H1 (cell line): Measurements from ENCODE around the gene FABP6. TPM values are rescaled to one million over a fixed set of nuclear protein-coding genes. Genes with fewer than 3 reads are reported as not detected.

ENCODE experiments used
- BACH1 ChIP-seq: IDR thresholded peaks from 2 replicates; pipeline ENCODE4 v1.6.1; 2012; ENCODE audit warnings: low read length, improper control_type of control experiment
- CEBPB ChIP-seq: IDR thresholded peaks from 2 replicates; pipeline ENCODE4 v1.6.1; 2012; ENCODE audit warnings: low read depth, low read length
- SP2 ChIP-seq: IDR thresholded peaks from 2 replicates; pipeline ENCODE4 v1.6.1; 2012; ENCODE audit warnings: mild to moderate bottlenecking, low read length, inconsistent platforms
- polyA plus RNA-seq, 7 experiments: library from polyadenylated mRNA; depleted of rRNA in 3 of 7; stranded (reverse) in 5 of 7; unstranded in 2 of 7; fragments of >200 nt in 5 of 7; fragments of 200-250 nt in 2 of 7; gene quantifications; 1 replicate in 5 of 7; 2 replicates in 1 of 7; 4 replicates in 1 of 7; pipeline versions ENCODE4 v1.2.1 to v1.2.3, GENCODE V29; 2011 to 2013; ENCODE audit warnings: missing spikeins in 2 of 7, mixed read lengths in 2 of 7
- total RNA-seq: library from RNA; stranded (reverse); fragmentation: NEBNext Ultra II Directional; extraction: Animal tissue kit (Norgen Biotek cat#: 25700); gene quantifications from 2 replicates; pipeline ENCODE4 v1.2.1, GENCODE V29; 2021

FABP6 gene
- total and polyA plus RNA-seq, 2 of the 8 experiments (the other 6 are each of a cell fraction or from before 2014, with no cell fraction given) = 4.8 to 6.1 TPM

DNA sequence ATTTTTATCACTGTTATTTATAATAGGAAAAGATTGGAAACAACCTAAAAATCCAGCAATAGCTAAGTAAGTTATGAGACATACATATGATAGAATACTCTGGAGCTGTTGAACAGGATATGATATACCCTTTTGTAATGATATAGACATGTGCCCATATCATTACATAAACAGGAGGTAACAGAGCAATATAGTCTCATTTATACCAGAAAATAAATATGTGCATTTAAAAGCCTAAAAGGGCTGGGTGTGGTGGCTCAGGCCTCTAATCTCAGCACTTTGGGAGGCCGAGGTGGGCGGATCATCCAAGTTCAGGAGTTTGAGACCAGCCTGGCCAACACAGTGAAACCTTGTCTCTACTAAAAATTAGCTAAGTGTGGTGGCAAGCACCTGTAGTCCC is 2.3 kb upstream of the FABP6 start (continued):
- TF ChIP-seq CEBPB = no peak
- TF ChIP-seq BACH1 = no peak
- no peak for TF ChIP-seq SP2
